Parathyroid adenoma (tissue), 2 donors: ENCODE results near the gene DCDC2C.

ENCODE experiments used
- H2AFZ ChIP-seq: fragments of 300-600 bp; sonication (generic); one replicate; pipeline ENCODE4 v1.7.0; 2017; ENCODE audit warnings: antibody characterized with exemption, mild to moderate bottlenecking
- H3K27ac ChIP-seq: fragments of 300-600 bp; sonication (generic); one replicate; pipeline ENCODE4 v1.7.0; 2017
- H3K27me3 ChIP-seq: fragments of 300-600 bp; sonication (generic); one replicate; pipeline ENCODE4 v1.7.0; 2017; ENCODE audit warnings: low read length; ENCODE audit not compliant: control insufficient read depth, insufficient read depth
- H3K36me3 ChIP-seq: fragments of 300-600 bp; sonication (generic); one replicate; pipeline ENCODE4 v1.7.0; 2017; ENCODE audit warnings: low read length; ENCODE audit not compliant: control insufficient read depth, insufficient read depth
- H3K4me1 ChIP-seq: fragments of 300-600 bp; sonication (generic); one replicate; pipeline ENCODE4 v1.7.0; 2017; ENCODE audit warnings: control low read depth
- H3K4me2 ChIP-seq: fragments of 300-600 bp; sonication (generic); one replicate; pipeline ENCODE4 v1.7.0; 2017; ENCODE audit warnings: low read length
- H3K4me3 ChIP-seq: fragments of 300-600 bp; sonication (generic); one replicate; pipeline ENCODE4 v1.7.0; 2017; ENCODE audit warnings: low read depth, low read length
- H3K79me2 ChIP-seq: fragments of 300-600 bp; sonication (generic); one replicate; pipeline ENCODE4 v1.7.0; 2017; ENCODE audit warnings: control low read depth
- H3K9ac ChIP-seq: fragments of 300-600 bp; sonication (generic); one replicate; pipeline ENCODE4 v1.7.0; 2017; ENCODE audit warnings: mild to moderate bottlenecking
- H3K9me3 ChIP-seq: fragments of 300-600 bp; sonication (generic); one replicate; pipeline ENCODE4 v1.7.0; 2017; ENCODE audit warnings: low read length; ENCODE audit not compliant: control insufficient read depth
- TF ChIP-seq, protein P1 (sequence below): fragments of 300-600 bp; sonication (generic); IDR thresholded peaks from one replicate; pipeline ENCODE4 v1.7.0; 2017; ENCODE audit warnings: antibody characterized with exemption, mild to moderate bottlenecking
- donor health status: primary hyperparathyroidism.

Gene DCDC2C

GRCh38 chr2:3756306-3756705 is 52.9 kb downstream of the DCDC2C start:
- TF ChIP-seq, protein P1, sequence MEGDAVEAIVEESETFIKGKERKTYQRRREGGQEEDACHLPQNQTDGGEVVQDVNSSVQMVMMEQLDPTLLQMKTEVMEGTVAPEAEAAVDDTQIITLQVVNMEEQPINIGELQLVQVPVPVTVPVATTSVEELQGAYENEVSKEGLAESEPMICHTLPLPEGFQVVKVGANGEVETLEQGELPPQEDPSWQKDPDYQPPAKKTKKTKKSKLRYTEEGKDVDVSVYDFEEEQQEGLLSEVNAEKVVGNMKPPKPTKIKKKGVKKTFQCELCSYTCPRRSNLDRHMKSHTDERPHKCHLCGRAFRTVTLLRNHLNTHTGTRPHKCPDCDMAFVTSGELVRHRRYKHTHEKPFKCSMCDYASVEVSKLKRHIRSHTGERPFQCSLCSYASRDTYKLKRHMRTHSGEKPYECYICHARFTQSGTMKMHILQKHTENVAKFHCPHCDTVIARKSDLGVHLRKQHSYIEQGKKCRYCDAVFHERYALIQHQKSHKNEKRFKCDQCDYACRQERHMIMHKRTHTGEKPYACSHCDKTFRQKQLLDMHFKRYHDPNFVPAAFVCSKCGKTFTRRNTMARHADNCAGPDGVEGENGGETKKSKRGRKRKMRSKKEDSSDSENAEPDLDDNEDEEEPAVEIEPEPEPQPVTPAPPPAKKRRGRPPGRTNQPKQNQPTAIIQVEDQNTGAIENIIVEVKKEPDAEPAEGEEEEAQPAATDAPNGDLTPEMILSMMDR = no peak
- Histone ChIP-seq H3K27ac (no peak overlapping the region), H3K79me2 (no peaks in the 10 kb centered on the region), H3K4me2 (no peak overlapping the region), H2AFZ (no peak overlapping the region), H3K4me3 (no peak overlapping the region), H3K9ac (no peak overlapping the region), H3K27me3 (no peaks in the 10 kb centered on the region), H3K9me3 (no peaks in the 10 kb centered on the region), H3K36me3 (no peaks in the 10 kb centered on the region), H3K4me1 (no peaks in the 10 kb centered on the region)

GRCh38 chr2:3758906-3759305 is 55.5 kb downstream of the DCDC2C start:
- no peaks in the 10 kb centered on the region for H3K79me2 ChIP-seq
- no peak overlapping the region for H3K9ac ChIP-seq
- H3K4me2 ChIP-seq = no peak overlapping the region
- no peak overlapping the region for H2AFZ ChIP-seq
- H3K27ac ChIP-seq = no peak overlapping the region
- H3K9me3 ChIP-seq = no peaks in the 10 kb centered on the region
- no peaks in the 10 kb centered on the region for H3K4me1 ChIP-seq
- H3K4me3 ChIP-seq = no peak overlapping the region
- TF ChIP-seq, protein P1 = no peak
- H3K27me3 ChIP-seq = no peaks in the 10 kb centered on the region
- no peaks in the 10 kb centered on the region for H3K36me3 ChIP-seq

GRCh38 chr2:3759331-3759730 is 56.0 kb downstream of the DCDC2C start:
- Histone ChIP-seq H3K4me1 (no peaks in the 10 kb centered on the region), H3K9ac (no peak overlapping the region), H2AFZ (no peak overlapping the region), H3K79me2 (no peaks in the 10 kb centered on the region), H3K9me3 (no peaks in the 10 kb centered on the region), H3K27me3 (no peaks in the 10 kb centered on the region), H3K36me3 (no peaks in the 10 kb centered on the region), H3K27ac (no peak overlapping the region), H3K4me2 (no peak overlapping the region), H3K4me3 (no peak overlapping the region)
- TF ChIP-seq, protein P1 = no peak

DNA sequence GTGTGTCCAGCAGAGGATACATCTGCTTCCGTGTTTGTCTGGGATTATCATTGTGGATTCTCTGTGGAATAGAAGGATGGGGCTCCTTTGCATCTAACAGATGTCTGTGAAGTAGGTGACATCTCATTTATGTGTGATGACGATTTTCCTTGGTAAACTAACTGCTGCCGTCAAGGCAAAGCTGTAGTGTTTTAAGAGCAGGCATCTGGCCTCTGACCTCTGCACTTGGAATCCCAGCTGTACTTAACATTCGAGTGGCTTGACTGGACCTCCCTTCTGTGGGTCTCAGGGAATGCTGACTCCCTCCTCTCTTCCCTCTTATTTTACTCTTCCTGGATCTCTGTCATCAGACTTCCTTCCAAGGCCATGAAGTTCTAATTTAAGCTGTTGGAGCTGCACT is 56.4 kb downstream of the DCDC2C start:
- Histone ChIP-seq H3K4me3 (no peak overlapping the region), H3K79me2 (no peaks in the 10 kb centered on the region), H3K36me3 (no peaks in the 10 kb centered on the region), H3K27ac (no peak overlapping the region), H3K9ac (no peak overlapping the region), H2AFZ (no peak overlapping the region), H3K9me3 (no peaks in the 10 kb centered on the region), H3K4me1 (no peaks in the 10 kb centered on the region), H3K27me3 (no peaks in the 10 kb centered on the region), H3K4me2 (no peak overlapping the region)
- TF ChIP-seq, protein P1 = no peak

- no peaks in the 10 kb centered on the region for H3K79me2 ChIP-seq
- H3K4me3 ChIP-seq = no peak overlapping the region
Measured at GRCh38 chr2:3761272-3761671, 57.9 kb downstream of the DCDC2C start.

More at GRCh38 chr2:3761272-3761671, 57.9 kb downstream of the DCDC2C start:
- Histone ChIP-seq H3K36me3 (no peaks in the 10 kb centered on the region), H3K9ac (no peak overlapping the region), H2AFZ (no peak overlapping the region), H3K9me3 (no peaks in the 10 kb centered on the region), H3K27ac (no peak overlapping the region), H3K4me2 (no peak overlapping the region), H3K4me1 (no peaks in the 10 kb centered on the region), H3K27me3 (no peaks in the 10 kb centered on the region)
- TF ChIP-seq, protein P1 = no peak
